ENCODE data around the gene RIN3.

DNA sequence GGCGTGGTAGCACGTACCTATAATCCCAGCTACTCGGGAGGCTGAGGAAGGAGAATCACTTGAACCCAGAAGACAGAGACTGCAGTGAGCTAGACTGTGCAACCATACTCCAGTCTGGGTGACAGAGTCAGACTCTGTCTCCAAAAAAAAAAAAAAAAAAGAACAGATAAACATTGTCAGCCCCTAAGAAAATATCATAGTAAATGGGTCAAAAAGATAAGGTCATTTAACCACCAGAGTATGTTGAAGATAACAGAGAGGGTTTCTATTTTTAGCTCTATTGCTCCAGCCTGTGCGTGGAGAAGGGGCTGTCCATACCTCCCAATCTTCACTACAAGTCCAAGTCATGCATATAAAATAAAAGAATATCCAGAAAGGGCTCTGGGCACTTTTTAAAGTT is 219.4 kb downstream of the RIN3 start:
- TF ChIP-seq, protein P1, sequence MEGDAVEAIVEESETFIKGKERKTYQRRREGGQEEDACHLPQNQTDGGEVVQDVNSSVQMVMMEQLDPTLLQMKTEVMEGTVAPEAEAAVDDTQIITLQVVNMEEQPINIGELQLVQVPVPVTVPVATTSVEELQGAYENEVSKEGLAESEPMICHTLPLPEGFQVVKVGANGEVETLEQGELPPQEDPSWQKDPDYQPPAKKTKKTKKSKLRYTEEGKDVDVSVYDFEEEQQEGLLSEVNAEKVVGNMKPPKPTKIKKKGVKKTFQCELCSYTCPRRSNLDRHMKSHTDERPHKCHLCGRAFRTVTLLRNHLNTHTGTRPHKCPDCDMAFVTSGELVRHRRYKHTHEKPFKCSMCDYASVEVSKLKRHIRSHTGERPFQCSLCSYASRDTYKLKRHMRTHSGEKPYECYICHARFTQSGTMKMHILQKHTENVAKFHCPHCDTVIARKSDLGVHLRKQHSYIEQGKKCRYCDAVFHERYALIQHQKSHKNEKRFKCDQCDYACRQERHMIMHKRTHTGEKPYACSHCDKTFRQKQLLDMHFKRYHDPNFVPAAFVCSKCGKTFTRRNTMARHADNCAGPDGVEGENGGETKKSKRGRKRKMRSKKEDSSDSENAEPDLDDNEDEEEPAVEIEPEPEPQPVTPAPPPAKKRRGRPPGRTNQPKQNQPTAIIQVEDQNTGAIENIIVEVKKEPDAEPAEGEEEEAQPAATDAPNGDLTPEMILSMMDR (IDR thresholded peaks at IDR 0.05) = no peak
- TF ChIP-seq, protein P2, sequence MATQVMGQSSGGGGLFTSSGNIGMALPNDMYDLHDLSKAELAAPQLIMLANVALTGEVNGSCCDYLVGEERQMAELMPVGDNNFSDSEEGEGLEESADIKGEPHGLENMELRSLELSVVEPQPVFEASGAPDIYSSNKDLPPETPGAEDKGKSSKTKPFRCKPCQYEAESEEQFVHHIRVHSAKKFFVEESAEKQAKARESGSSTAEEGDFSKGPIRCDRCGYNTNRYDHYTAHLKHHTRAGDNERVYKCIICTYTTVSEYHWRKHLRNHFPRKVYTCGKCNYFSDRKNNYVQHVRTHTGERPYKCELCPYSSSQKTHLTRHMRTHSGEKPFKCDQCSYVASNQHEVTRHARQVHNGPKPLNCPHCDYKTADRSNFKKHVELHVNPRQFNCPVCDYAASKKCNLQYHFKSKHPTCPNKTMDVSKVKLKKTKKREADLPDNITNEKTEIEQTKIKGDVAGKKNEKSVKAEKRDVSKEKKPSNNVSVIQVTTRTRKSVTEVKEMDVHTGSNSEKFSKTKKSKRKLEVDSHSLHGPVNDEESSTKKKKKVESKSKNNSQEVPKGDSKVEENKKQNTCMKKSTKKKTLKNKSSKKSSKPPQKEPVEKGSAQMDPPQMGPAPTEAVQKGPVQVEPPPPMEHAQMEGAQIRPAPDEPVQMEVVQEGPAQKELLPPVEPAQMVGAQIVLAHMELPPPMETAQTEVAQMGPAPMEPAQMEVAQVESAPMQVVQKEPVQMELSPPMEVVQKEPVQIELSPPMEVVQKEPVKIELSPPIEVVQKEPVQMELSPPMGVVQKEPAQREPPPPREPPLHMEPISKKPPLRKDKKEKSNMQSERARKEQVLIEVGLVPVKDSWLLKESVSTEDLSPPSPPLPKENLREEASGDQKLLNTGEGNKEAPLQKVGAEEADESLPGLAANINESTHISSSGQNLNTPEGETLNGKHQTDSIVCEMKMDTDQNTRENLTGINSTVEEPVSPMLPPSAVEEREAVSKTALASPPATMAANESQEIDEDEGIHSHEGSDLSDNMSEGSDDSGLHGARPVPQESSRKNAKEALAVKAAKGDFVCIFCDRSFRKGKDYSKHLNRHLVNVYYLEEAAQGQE (IDR thresholded peaks at IDR 0.05; ENCODE audit: insufficient read depth in 1 of 2, low read depth in 2 of 2, low read length in 1 of 2) = no peak
- TF ChIP-seq POLR2AphosphoS5 (IDR thresholded peaks at IDR 0.05; ENCODE audit: low read depth, low read length) (no peak), SIN3A (IDR thresholded peaks at IDR 0.05; ENCODE audit: borderline replicate concordance, insufficient read depth, low read depth, low read length) (no peak)

Measured in Panc1 (cell line).